Activated CD4-positive, alpha-beta T cell treated with anti-CD3 and anti-CD28 coated beads, Interleukin-2, amount 10 ng/mL, durations not matched to agents 7 days and 5 days (primary cell): ENCODE results near the gene IL22RA1. TPM values are rescaled to one million over a fixed set of nuclear protein-coding genes. Genes with fewer than 3 reads are reported as not detected.

Experiments used
- CTCF ChIA-PET: fragments of 350-600 bp; sonication (Branson Sonifier 250); formaldehyde crosslinking; loops from one replicate; lab custom pipeline; 2021; ENCODE audit warnings: antibody characterized with exemption; lab: Charles Lee
- POLR2A ChIA-PET: fragments of 350-600 bp; sonication (Branson Sonifier 250); formaldehyde crosslinking; loops from one replicate; lab custom pipeline; 2021; ENCODE audit warnings: antibody characterized with exemption; lab: Charles Lee
- DNase-seq: peaks from one replicate; pipeline ENCODE4 v3.0.0-alpha.2; 2020
- H3K27ac Mint-ChIP-seq: one replicate; pipeline ENCODE4 v1.8.0; 2021; ENCODE audit warnings: mild to moderate bottlenecking, moderate library complexity, mixed read lengths
- H3K27me3 Mint-ChIP-seq: one replicate; pipeline ENCODE4 v1.8.0; 2021; ENCODE audit warnings: mixed read lengths
- H3K36me3 Mint-ChIP-seq: one replicate; pipeline ENCODE4 v1.8.0; 2021; ENCODE audit warnings: low read depth, mixed read lengths
- H3K4me1 Mint-ChIP-seq: one replicate; pipeline ENCODE4 v1.8.0; 2021; ENCODE audit warnings: mixed read lengths
- H3K4me3 Mint-ChIP-seq: one replicate; pipeline ENCODE4 v1.8.0; 2021; ENCODE audit warnings: mild to moderate bottlenecking, moderate library complexity, mixed read lengths
- H3K9me3 Mint-ChIP-seq: one replicate; pipeline ENCODE4 v1.8.0; 2021; ENCODE audit warnings: mixed read lengths
- total RNA-seq, 2 experiments: library from RNA; stranded (reverse); gene quantifications; one replicate each; pipeline ENCODE4 v1.2.3, GENCODE V29; 2021

IL22RA1 gene
- total RNA-seq, 2 experiments from 2014 or later, result not detected

DNA sequence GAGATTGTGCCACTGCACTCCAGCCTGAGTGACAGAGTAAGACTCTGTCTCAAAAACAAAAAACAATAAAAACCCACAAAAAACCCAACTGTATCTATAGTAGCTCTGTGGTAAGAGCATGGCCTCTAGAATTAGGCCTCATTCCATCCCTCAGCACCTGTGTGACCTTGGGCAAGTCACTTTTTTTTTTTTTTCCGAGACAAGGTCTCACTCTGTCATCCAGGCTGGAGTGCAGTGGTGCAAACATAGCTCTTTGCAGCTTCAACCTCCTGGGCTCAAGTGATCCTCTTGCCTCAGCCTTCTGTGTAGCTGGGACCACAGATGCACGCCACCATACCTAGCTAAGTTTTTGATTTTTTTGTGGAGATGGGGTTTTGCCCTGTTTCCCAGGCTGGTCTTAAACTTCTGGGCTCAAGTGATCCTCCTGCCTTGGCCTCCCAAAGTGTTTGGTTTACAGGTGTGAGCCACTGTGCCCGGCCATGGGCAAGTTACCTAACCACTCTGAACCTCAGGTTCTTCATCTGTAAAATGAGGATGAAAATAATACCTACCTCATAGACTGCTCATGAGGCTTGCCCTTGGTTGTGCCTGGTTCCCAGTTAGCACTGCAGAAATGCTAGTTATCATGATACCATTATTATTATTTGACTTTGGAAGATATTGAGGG, 15.7 kb downstream of the IL22RA1 start:
- H3K27ac Mint-ChIP-seq, result no peak overlapping the region
- H3K9me3 Mint-ChIP-seq, result peaks cover 7% of the 10 kb centered on the region
- peaks cover 9% of the 10 kb centered on the region for H3K27me3 Mint-ChIP-seq
- H3K4me3 Mint-ChIP-seq, result no peak overlapping the region
- H3K36me3 Mint-ChIP-seq, result no peaks in the 10 kb centered on the region
- ChIA-PET CTCF (interaction anchor here (0.6 to 0.7 kb wide), 2 partner anchors 23 to 485 kb away, joined by 3 to 4 read pairs; no protein-coding TSS in a partner anchor), POLR2A (no interaction called here)
- DNase-seq, result no peak
- H3K4me1 Mint-ChIP-seq, result no peaks in the 10 kb centered on the region

DNA sequence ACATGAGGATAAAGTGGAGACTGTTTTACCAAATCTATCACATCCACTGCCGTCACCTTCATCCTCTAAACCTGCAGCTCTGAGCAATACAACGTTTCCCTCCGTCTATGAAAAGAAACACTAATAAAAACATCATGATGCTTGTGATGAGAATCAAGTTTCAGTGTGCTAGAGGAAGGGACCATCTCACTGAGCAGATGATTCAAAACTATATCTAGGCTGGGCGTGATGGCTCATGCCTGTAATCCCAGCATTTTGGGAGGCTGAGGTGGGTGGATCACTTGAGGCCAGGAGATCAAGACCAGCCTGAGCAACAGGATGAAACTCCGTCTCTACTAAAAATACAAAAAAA, 16.3 kb downstream of the IL22RA1 start:
- Mint-ChIP-seq H3K36me3 (no peaks in the 10 kb centered on the region), H3K9me3 (peaks cover 7% of the 10 kb centered on the region), H3K27ac (no peak overlapping the region), H3K27me3 (peaks cover 8% of the 10 kb centered on the region), H3K4me3 (no peak overlapping the region), H3K4me1 (no peaks in the 10 kb centered on the region)
- no peak for DNase-seq
- ChIA-PET POLR2A (no interaction called here), CTCF (interaction anchor here (0.6 kb wide), 1 partner anchor 486 kb away, joined by 3 read pairs; no protein-coding TSS in a partner anchor)

- POLR2A ChIA-PET, result no interaction called here
- H3K27me3 Mint-ChIP-seq, result peaks cover 6% of the 10 kb centered on the region
- H3K9me3 Mint-ChIP-seq, result peaks cover 6% of the 10 kb centered on the region
- no peaks in the 10 kb centered on the region for H3K36me3 Mint-ChIP-seq
- H3K27ac Mint-ChIP-seq, result no peak overlapping the region
- H3K4me1 Mint-ChIP-seq, result no peaks in the 10 kb centered on the region
- DNase-seq, result no peak
- CTCF ChIA-PET, result no interaction called here
- H3K4me3 Mint-ChIP-seq, result no peak overlapping the region
These were observed 16.8 kb downstream of the IL22RA1 start for GRCh38 chr1:24126018-24126671.

- Mint-ChIP-seq H3K27me3 (peaks cover 6% of the 10 kb centered on the region), H3K4me1 (no peaks in the 10 kb centered on the region), H3K9me3 (peaks cover 6% of the 10 kb centered on the region), H3K36me3 (no peaks in the 10 kb centered on the region), H3K27ac (no peak overlapping the region), H3K4me3 (no peak overlapping the region)
- CTCF ChIA-PET, result no interaction called here
- POLR2A ChIA-PET, result no interaction called here
- DNase-seq, result no peak
These were observed 17.5 kb downstream of the IL22RA1 start for GRCh38 chr1:24125456-24125855.

DNA sequence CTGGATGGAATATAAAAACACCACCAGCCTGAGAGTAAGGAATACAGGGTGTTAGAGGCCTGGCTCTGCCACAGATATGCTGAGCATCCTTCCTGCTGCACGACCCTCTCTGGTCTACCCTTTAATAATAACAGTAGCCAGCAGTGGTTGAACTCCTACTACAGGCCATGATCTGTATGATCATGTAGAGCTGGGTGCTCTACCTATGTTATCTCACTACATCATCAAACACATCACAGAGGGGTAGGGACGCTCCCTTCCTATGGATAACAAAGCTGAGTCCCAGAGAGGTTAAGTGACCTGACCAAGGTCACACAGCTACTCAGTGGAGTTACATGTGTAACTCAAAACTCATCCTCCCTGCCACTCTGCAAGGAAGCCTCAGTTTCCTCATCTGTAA, 18.0 kb downstream of the IL22RA1 start:
- ChIA-PET CTCF (interaction anchor here (1.0 kb wide), 2 partner anchors 12 to 25 kb away, joined by 3 read pairs; no protein-coding TSS in a partner anchor), POLR2A (no interaction called here)
- Mint-ChIP-seq H3K27ac (no peak overlapping the region), H3K27me3 (peaks cover 6% of the 10 kb centered on the region), H3K36me3 (no peaks in the 10 kb centered on the region), H3K9me3 (peaks cover 3% of the 10 kb centered on the region), H3K4me1 (no peaks in the 10 kb centered on the region), H3K4me3 (no peak overlapping the region)
- DNase-seq, result no peak

DNA sequence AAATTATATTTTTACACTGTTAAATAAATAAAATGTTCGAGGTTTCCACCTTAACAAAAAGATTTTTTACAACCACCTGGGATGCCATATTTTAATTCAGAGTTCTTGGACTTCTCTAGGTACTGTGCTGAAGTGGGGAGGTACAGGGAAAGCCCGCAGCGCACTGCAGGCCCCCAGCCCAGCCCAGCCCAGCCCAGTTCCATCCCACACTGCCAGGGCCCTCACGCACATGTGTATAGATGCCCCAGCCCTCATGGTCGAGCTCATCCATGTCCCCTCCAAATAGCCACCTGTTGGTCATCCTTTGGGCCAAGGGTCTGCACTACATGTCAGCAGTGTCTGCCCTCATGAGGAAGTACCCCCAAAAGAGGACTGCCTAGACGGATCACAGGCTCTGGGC, 19.3 kb downstream of the IL22RA1 start:
- CTCF ChIA-PET, result no interaction called here
- Mint-ChIP-seq H3K9me3 (no peaks in the 10 kb centered on the region), H3K27ac (no peak overlapping the region), H3K4me1 (no peaks in the 10 kb centered on the region), H3K27me3 (peaks cover 9% of the 10 kb centered on the region), H3K4me3 (no peak overlapping the region), H3K36me3 (no peaks in the 10 kb centered on the region)
- DNase-seq, result no peak
- POLR2A ChIA-PET, result no interaction called here

DNA sequence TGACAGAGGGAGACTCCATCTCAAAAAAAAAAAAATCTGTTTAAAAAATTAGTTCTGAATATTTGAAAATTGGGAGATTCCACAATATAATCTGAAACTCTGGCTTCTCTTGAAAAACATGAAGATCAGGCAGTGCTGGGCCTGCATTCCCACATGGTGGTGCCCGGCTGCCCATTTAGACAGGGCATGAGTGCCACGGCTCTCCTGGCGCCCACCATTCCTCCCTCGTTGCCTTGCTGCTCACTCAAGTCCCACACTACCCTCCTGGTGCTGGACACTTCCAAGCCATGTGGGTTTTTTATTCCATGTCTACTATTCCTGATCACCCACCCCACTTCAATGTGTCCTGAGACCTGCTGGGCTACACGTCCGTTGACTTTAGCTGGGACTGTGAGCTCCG, 20.2 kb downstream of the IL22RA1 start:
- no peak for DNase-seq
- Mint-ChIP-seq H3K27me3 (peaks cover 8% of the 10 kb centered on the region), H3K36me3 (no peaks in the 10 kb centered on the region), H3K9me3 (no peaks in the 10 kb centered on the region), H3K4me3 (no peak overlapping the region), H3K27ac (no peak overlapping the region), H3K4me1 (no peaks in the 10 kb centered on the region)
- CTCF ChIA-PET, result no interaction called here
- POLR2A ChIA-PET, result no interaction called here

GRCh38 chr1:24121406-24121805, 21.5 kb downstream of the IL22RA1 start:
- CTCF ChIA-PET, result interaction anchor here (0.5 to 0.9 kb wide), 2 partner anchors 78 to 215 kb away, joined by 3 to 4 read pairs; no protein-coding TSS in a partner anchor
- POLR2A ChIA-PET, result interaction anchor here (0.8 kb wide), 1 partner anchor 61 kb away, joined by 3 read pairs; no protein-coding TSS in a partner anchor
- H3K4me3 Mint-ChIP-seq, result no peak overlapping the region
- H3K27ac Mint-ChIP-seq, result no peak overlapping the region
- no peak for DNase-seq
- no peaks in the 10 kb centered on the region for H3K9me3 Mint-ChIP-seq
- H3K36me3 Mint-ChIP-seq, result no peaks in the 10 kb centered on the region
- peaks cover 8% of the 10 kb centered on the region for H3K27me3 Mint-ChIP-seq
- no peaks in the 10 kb centered on the region for H3K4me1 Mint-ChIP-seq

- no peaks in the 10 kb centered on the region for H3K9me3 Mint-ChIP-seq
- H3K4me1 Mint-ChIP-seq, result no peaks in the 10 kb centered on the region
- no peak for DNase-seq
- POLR2A ChIA-PET, result no interaction called here
- no peak overlapping the region for H3K4me3 Mint-ChIP-seq
- no peaks in the 10 kb centered on the region for H3K36me3 Mint-ChIP-seq
- CTCF ChIA-PET, result interaction anchor here (0.5 to 0.9 kb wide), 2 partner anchors 78 to 214 kb away, joined by 3 to 4 read pairs; no protein-coding TSS in a partner anchor
- H3K27ac Mint-ChIP-seq, result no peak overlapping the region
- peaks cover 12% of the 10 kb centered on the region for H3K27me3 Mint-ChIP-seq
These were observed 22.0 kb downstream of the IL22RA1 start for GRCh38 chr1:24120965-24121364.

DNA sequence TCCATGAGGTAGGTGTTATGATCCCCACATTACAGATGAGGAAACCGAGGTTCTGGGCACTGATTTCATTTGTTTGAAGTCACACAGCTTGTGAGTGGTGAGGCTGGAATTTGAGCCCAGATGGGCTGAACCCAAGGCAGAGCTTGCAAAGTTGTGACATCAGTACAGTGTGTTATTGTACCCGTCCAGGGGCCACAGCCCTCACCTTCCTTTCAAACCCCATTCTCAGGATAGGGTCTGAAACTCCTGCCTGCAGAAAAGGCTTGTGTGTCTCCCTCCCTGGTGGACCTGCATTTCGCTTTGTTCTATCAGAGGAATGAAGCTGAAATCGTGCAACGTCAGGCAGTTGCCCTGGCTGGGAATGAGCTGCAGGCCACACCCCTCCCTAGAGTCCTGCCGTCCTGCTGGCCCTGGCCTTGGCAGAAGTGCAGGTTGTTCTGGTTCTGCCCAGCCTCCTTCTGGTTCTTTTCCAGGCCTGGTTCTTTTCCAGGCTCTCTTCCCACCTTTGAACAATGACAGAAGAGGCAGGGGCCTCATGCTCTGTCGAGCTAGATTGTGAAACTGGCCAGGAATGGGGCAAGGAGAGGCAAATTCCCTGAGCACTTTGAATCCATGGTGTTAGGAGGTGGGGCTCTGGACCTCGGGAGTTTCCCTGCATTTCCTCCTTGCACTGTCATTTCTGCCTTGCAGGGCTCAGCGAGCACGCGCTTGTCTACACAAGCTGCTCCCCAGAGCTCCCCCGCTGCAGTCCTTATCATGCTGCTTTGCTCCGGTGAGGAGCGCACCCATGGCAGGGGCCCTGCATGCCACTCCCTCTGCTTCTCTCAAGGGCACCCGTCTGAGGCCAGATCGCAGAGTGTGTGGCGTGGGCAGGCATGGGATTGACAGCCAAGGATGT, 22.8 kb downstream of the IL22RA1 start:
- POLR2A ChIA-PET, result no interaction called here
- no peaks in the 10 kb centered on the region for H3K9me3 Mint-ChIP-seq
- no peaks in the 10 kb centered on the region for H3K36me3 Mint-ChIP-seq
- no peak for DNase-seq
- no peaks in the 10 kb centered on the region for H3K4me1 Mint-ChIP-seq
- H3K27me3 Mint-ChIP-seq, result peaks cover 13% of the 10 kb centered on the region
- H3K27ac Mint-ChIP-seq, result no peak overlapping the region
- H3K4me3 Mint-ChIP-seq, result no peak overlapping the region
- CTCF ChIA-PET, result interaction anchor here (0.9 kb wide), 1 partner anchor 79 kb away, joined by 4 read pairs; no protein-coding TSS in a partner anchor

- ChIA-PET POLR2A (no interaction called here), CTCF (no interaction called here)
- Mint-ChIP-seq H3K4me3 (no peak overlapping the region), H3K36me3 (no peaks in the 10 kb centered on the region), H3K27ac (no peak overlapping the region), H3K9me3 (no peaks in the 10 kb centered on the region), H3K27me3 (peaks cover 13% of the 10 kb centered on the region), H3K4me1 (no peaks in the 10 kb centered on the region)
- DNase-seq, result no peak
These were observed 23.5 kb downstream of the IL22RA1 start for GRCh38 chr1:24119489-24119858.

- peaks cover 15% of the 10 kb centered on the region for H3K27me3 Mint-ChIP-seq
- no peak overlapping the region for H3K4me3 Mint-ChIP-seq
- no peak for DNase-seq
- H3K4me1 Mint-ChIP-seq, result no peaks in the 10 kb centered on the region
- no peaks in the 10 kb centered on the region for H3K9me3 Mint-ChIP-seq
- CTCF ChIA-PET, result no interaction called here
- no peaks in the 10 kb centered on the region for H3K36me3 Mint-ChIP-seq
- no peak overlapping the region for H3K27ac Mint-ChIP-seq
- POLR2A ChIA-PET, result no interaction called here
These were observed 24.3 kb downstream of the IL22RA1 start for GRCh38 chr1:24118410-24119242.
